GM19452 (cell line): ENCODE measurements around the gene JAG1.
"Not testable (repeated sequence)": the region's sequence is repeated elsewhere in the genome, so short reads cannot be mapped to it uniquely, and the experiment has no call there.

Experiments
- ATAC-seq: cut with Tn5 transposase; IDR thresholded peaks from one replicate; pipeline ENCODE4 v1.9.1; 2021; ENCODE audit not compliant: unreplicated experiment

JAG1 gene

DNA sequence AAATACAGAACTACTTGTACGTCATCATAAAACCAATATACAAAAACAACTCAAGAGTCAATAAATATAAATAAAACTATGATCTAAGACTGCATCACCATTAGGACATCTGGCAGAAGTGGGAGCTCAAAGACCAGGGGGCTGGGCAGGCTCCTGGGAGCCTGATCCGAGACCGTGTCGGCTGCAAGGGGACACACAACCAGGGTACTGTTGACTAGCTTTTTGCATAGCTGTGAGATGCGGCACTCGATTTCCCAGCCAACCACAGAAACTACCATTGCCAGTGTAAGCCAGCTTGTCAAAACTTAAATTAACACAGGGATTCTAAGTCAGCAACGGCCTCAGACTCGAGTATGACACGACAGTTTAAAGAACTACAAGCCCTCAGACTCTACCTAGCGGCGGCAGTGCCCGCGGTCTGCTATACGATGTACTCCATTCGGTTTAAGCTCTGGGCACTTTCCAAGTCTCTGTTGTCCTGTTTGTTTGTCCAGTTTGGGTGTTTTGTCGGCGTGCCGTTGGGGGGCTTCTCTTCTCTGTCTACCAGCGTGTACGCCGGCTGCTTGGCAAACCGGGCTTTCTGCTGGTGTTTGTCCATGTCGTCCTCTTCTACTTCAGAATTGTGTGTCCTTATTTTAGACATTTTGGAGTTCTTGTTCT, 34.6 kb downstream of the JAG1 start:
- no peak for ATAC-seq

DNA sequence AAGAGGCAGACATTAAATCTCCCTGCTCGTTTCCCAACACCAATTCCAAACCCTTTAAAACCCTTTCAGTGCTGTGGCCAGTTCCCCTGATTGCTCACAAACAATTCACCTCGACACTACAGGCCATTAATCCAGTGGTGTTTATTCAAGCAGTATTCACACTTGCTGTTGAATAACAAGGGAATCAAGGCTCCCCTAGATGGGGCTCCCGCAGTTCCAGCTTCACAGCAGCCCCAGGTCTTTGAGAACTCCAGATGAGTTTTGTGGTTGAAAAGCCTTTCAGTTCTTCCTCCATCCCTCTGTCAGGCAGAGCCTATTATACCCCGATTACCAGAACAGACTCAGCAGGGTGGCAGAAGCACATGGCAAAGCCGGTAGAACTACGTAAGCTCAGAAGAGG, 36.2 kb downstream of the JAG1 start:
- no peak for ATAC-seq

DNA sequence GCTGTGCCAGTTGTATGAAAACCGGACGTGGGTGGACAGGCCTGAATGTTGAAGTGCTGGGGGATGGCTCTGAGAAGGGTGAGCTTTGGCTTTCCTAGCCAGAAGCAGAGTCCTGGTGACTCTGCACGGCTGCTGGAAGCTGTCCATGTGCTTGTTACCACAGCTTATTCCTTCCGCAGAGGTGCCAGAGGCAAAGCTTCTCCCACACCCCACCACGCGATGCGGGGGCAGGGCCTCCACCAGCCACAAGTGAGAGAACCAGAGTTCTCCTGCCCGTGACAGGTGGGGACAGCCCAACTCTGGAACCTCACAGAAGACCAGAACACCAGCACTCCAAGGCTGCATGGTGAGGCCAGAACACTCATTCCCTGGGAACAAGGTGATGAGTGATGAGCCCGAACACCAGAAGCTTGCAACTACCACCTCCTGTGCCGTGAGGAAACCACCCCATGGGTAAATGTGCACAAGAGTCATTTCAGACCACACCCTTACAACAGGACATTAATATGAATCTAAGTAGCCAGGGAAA, 36.7 kb downstream of the JAG1 start:
- ATAC-seq: no peak

DNA sequence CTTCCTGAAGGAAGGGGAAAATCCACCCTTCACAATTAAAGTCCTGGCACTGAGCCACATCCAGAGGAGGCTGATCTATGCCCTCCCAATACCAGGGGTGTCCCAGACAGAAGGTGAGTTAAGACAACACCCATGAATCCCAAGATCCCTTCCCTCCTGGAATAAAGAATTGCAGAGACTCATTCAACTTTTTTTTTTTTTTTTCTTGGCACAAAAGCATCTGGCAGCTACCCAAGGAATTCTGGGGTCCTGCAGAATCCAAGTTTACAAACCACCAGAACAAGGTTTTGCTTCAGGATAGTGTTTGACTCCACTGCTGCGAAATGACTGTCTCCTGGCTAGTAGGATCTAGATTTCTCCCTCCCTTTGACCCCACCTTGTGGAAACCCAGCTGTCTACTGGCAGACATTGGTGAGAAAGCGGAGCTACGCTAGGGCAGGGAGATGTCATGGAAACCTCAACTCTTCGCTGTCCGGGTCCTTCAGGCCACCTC, 37.4 kb downstream of the JAG1 start:
- ATAC-seq: no peak

- no peak for ATAC-seq
Measured at GRCh38 chr20:10635476-10636208, 38.2 kb downstream of the JAG1 start.

- ATAC-seq: no peak
Measured at GRCh38 chr20:10634683-10635411, 39.0 kb downstream of the JAG1 start.

DNA sequence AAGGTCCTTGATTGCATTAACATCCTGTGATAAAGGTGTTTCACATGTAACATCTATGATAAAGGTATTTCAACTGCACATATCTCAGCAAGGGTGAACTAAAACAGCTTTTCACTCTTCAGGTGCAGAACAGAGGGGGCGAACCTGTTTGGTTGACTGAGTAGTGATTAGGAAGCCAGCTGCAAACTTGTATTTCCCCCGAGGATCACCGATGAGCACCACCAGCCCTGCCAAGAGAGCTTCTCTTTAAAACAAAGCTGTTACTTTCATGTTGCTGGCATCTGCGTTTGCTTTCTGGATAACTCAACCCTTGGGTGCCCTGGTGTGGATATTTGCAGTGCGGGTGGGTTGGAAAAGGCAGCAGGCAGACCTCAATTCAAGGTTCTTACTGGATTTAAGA, 39.6 kb downstream of the JAG1 start:
- no peak for ATAC-seq

DNA sequence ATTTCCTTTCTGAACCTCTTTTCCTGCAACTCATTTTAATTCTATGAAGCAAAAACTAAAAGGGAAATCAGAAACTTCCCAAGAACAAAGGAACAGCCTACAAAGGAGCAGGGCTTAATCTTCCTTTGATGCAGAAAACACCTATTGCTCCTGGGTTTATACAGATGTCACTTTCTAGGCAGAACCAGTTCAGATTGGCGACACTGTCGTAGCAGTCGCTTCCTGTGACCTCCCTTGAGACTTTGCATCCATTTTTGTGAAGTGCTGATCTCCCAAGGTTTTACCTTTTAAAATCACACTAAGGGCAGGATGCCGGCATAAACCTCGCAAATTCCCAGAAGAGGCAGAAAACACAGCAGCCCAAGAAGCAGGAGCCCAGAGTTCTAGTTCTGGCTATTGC, 40.1 kb downstream of the JAG1 start:
- no peak for ATAC-seq

DNA sequence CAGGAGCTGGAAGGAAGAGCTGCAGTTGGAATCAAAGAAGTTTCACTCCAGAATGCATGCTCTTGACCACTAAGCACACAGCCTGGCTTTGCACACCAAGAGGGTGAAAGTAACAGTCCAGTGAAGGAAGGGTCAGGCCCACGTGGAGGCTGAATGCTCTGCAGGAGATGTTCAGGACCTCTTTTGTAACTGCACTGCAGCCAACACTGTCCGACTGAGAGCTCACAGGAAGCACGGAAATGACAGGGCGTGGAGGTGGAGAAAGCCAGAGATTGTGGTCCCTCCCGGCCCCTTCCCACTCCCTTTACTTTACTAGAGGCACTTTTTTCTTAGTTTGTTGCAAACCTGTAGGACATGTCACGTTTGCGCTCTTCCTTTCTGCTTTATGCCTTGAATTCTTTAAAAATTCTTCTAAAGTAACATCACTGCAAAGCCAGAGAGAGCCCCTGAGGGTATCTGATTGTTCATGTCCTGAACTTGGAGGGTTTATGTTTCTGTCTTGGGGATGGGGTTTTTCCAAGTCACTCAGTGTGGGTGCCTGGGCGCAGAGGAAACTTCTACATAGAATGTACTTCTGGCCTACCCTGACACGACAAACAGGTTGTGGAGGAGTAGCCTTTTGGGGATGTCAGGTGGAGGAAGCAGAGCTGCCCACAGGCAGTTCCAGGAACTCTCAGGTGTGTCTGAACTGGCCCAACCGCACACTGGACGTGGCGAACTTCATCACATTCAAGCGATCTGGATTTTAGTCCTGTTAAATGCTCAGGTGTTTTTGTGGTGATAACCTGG, 40.9 kb downstream of the JAG1 start:
- no peak for ATAC-seq

- ATAC-seq: no peak
Measured at GRCh38 chr20:10631126-10631525, 42.7 kb downstream of the JAG1 start.

- ATAC-seq: no peak
Measured at GRCh38 chr20:10629946-10630650, 43.7 kb downstream of the JAG1 start.

GRCh38 chr20:10626896-10627295, 46.9 kb downstream of the JAG1 start:
- ATAC-seq: no peak

DNA sequence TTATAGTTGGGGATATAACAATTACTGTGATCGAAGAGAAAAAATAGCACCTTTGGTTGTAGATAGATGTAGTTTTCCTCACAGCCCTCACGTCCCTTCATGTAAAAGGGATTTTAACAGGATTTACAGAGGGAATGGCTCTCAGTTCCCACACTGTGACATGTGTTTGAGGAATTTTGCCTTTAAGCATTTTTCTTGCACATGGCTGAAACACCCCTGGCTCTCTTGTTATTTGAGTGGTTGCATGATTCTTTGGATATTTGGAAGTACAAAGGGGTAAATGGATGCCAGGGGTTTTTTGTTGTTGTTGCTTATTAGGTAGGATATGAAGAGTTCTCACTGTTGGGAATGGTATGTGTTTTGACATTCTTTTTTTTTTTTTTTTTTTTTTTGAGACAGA, 48.2 kb downstream of the JAG1 start:
- ATAC-seq: no peak

DNA sequence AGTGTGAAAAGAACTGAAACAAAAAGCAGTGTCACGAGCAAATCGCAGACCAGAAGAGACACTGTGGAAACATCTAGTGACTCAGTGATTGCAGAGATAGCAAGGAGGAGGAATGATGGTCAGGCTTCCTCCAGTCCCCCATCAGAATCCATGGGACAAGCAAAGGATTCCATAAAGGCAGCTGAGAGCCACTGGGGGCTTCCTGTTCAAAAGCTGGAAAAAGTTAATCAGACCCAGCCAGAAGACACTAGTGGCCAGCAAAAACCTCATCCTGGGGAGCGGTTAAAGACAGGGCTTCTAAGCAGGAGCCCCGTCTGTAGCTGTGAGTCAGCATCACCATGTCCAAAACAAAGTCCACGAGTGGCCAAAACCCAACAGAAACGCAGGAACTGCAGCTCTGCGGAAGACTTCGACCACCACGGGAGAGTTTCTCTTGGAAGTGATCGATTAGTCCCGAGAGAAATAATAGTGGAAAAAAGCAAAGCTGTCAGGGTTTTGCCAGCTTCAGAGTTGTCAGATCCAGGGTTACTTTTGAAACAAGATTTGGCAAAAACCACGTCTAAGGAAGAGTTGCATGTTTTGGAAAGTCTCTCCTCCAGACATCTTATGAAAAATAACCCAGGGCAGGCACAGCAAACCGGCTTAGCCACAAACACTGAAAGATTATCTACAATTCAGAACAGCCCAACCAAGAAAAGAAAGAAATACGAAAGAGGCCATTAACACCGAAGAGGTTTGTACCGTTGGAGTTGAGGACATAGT, 51.0 kb downstream of the JAG1 start:
- no peak for ATAC-seq

- no peak for ATAC-seq
Measured at GRCh38 chr20:10621149-10621548, 52.6 kb downstream of the JAG1 start.

DNA sequence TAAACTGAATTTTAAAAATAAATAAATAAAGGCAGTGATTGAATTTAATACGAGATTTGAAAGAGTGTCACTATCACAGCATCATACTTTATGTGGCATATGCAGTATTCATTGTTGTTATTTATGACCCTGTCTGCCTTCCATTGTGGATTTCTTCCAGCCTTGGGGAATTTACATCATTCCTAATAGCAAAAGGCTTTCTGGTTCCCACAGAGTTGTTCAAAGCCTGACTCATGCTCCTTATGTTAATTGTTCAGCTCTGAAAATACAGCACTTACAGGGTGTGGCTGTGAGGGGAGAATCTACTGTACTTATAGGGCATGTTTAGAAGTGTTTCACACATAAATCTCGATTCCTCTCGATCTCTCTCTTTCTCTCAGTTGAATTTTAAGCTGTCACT, 54.4 kb downstream of the JAG1 start:
- no peak for ATAC-seq

DNA sequence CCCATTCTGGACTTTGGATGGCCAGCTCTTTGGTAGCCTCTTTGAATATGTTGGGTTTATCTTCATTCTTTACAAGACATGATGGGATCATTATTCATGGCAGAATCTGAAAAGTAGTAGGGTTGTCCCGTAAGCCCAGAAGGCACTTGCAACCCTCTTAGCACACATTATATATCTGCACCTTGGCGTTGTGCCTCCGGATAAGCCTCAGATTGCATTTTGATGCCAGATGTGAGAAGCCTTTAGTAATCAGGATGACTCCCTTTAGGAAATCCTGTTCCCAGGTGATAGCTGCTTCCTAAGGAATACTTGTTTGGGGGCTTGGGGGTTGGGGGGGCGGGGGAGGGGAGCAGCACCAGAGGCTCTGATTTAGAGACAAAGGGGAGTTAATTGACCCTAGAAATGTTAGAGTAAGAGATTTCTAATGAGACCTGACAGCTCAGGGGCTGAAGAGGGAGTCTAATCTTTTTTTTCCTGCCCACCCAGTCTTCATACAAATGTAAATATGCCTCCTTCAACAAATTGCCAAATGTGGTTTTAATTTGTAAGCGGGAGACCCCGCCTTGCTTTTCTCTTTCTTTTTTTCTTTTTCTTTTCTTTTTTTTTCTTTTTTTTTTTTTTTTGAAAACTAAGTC, 55.1 kb downstream of the JAG1 start:
- ATAC-seq: no peak

DNA sequence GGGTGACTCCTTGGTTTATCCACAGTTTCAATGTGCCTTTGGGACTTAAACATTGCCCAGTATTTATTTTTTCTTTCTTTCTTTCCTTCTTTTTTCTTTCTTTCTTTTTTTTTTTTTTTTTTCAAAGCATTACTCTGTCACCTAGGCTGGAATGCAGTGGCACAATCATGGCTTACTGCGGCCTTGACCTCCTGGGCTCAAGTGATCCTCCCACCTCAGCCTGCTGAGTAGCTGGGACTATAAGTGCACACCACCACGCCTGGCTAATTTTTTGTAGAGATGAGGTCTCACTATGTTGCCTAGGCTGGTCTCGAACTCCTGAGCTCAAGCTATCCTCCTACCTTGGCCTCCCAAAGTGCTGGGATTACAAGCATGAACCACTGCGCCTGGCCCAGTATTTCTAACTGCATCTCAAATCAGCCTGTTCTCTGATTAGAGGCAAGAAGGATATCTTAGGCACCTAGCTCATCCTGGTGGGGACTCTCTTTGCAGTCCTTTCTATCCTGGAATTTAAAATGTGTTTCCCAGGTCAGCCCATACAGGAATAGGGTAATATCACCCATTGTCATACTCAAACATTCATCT, 56.2 kb downstream of the JAG1 start:
- not testable (repeated sequence) for ATAC-seq

GRCh38 chr20:10616212-10616611, 57.6 kb downstream of the JAG1 start:
- no peak for ATAC-seq
